A673 (cell line): ENCODE data around the gene LARP4B. TPM values are rescaled to one million over a fixed set of nuclear protein-coding genes. Genes with fewer than 3 reads are reported as not detected.

Experiments used
- BruUV-seq: library from RNA; stranded (reverse); fragments of 400-500 nt; replicated peaks from 2 replicates; lab custom pipeline; 2021; lab: Mats Ljungman, UMichigan
- CTCF ChIA-PET: fragments of 300-600 bp; sonication (Branson Sonifier 250); formaldehyde crosslinking; loops from one replicate; lab custom pipeline; 2022; ENCODE audit warnings: antibody characterized with exemption; lab: Charles Lee
- POLR2A ChIA-PET: fragments of 300-600 bp; sonication (Branson Sonifier 250); formaldehyde crosslinking; loops from one replicate; lab custom pipeline; 2022; ENCODE audit warnings: antibody characterized with exemption; ENCODE audit not compliant: low non-redundant PET; lab: Charles Lee
- DNase-seq: peaks from one replicate; pipeline ENCODE4 v3.0.0-alpha.2; 2015; ENCODE audit warnings: low spot score
- H3K27ac ChIP-seq: fragments of 200-600 bp; sonication (generic); 2 replicates; pipeline ENCODE4 v1.5.1; 2016; ENCODE audit warnings: mixed run types, low read depth, mild to moderate bottlenecking, mixed read lengths, antibody characterized with exemption, low read length; ENCODE audit not compliant: poor library complexity, severe bottlenecking
- H3K27me3 ChIP-seq: fragments of 200-600 bp; sonication (generic); replicated peaks from 2 replicates; pipeline ENCODE4 v1.6.1; 2017; ENCODE audit warnings: mixed run types, low read depth, mild to moderate bottlenecking, mixed read lengths, antibody characterized with exemption, low read length; ENCODE audit not compliant: insufficient read depth, poor library complexity
- H3K36me3 ChIP-seq: fragments of 200-600 bp; sonication (generic); 2 replicates; pipeline ENCODE4 v1.6.1; 2016; ENCODE audit warnings: mixed run types, mild to moderate bottlenecking, mixed read lengths, antibody characterized with exemption, low read length; ENCODE audit not compliant: insufficient read depth, poor library complexity, severe bottlenecking
- H3K4me1 ChIP-seq: fragments of 200-600 bp; sonication (generic); 2 replicates; pipeline ENCODE4 v1.6.1; 2017; ENCODE audit warnings: mixed run types, mild to moderate bottlenecking, mixed read lengths, antibody characterized with exemption, low read length; ENCODE audit not compliant: insufficient read depth, poor library complexity, severe bottlenecking
- H3K4me3 ChIP-seq: fragments of 200-600 bp; sonication (generic); 2 replicates; pipeline ENCODE4 v1.5.1; 2016; ENCODE audit warnings: low read depth, mixed run types, mild to moderate bottlenecking, mixed read lengths, low read length; ENCODE audit not compliant: poor library complexity, severe bottlenecking
- H3K9me3 ChIP-seq: fragments of 200-600 bp; sonication (generic); 2 replicates; pipeline ENCODE4 v1.6.1; 2016; ENCODE audit warnings: mixed run types, low read depth, mild to moderate bottlenecking, mixed read lengths, antibody characterized with exemption, low read length; ENCODE audit not compliant: poor library complexity, severe bottlenecking
- EZH2 ChIP-seq: fragments of 200-600 bp; sonication (generic); IDR thresholded peaks from 2 replicates; pipeline ENCODE4 v1.6.1; 2017; ENCODE audit warnings: borderline replicate concordance, low read depth, mild to moderate bottlenecking, mixed read lengths, antibody characterized with exemption, low read length; ENCODE audit not compliant: poor library complexity, severe bottlenecking
- intact Hi-C: fragments of 100-400 bp; cut with micrococcal nuclease; formaldehyde crosslinking; loops from one replicate; pipeline ENCODE4 v1.10.0; 2022; ENCODE audit not compliant: unreplicated experiment
- total RNA-seq: library from RNA; stranded (reverse); gene quantifications from 2 replicates; pipeline ENCODE4 v1.2.3, GENCODE V29; 2021
- TF ChIP-seq, protein P1 (sequence below): fragments of 300-800, 200-600 bp; sonication (generic); conservative IDR thresholded peaks from 2 replicates; pipeline ENCODE4 v1.5.1; 2017; ENCODE audit warnings: low read depth, mild to moderate bottlenecking, antibody characterized with exemption, low read length, moderate library complexity, mixed read lengths

The LARP4B gene
- total RNA-seq, 1 experiment from 2014 or later: 101 TPM

DNA sequence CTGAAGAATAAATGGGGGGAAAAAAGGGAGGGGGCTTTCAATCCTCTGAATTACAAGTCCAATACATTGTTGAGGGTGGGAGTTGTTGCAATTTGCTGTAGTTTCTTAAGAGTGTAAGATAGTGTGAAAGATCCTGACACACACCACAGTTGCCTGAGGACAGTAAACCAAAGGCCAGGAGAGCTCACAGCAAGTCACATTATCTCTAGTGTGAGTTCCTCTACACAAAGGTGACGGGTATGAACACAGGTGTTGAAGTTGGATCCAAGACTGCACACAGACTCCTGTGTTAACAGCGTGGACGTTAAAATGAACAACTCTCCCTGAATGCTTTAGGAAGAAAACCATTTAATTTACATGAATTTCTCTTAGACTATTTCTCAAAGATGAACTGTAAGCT lies 12.0 kb downstream of the LARP4B start:
- no peaks in the 10 kb centered on the region for H3K27me3 ChIP-seq
- POLR2A ChIA-PET: no interaction called here
- no peak overlapping the region for H3K27ac ChIP-seq
- no peak for DNase-seq
- TF ChIP-seq EZH2: no peak
- TF ChIP-seq, protein P1, sequence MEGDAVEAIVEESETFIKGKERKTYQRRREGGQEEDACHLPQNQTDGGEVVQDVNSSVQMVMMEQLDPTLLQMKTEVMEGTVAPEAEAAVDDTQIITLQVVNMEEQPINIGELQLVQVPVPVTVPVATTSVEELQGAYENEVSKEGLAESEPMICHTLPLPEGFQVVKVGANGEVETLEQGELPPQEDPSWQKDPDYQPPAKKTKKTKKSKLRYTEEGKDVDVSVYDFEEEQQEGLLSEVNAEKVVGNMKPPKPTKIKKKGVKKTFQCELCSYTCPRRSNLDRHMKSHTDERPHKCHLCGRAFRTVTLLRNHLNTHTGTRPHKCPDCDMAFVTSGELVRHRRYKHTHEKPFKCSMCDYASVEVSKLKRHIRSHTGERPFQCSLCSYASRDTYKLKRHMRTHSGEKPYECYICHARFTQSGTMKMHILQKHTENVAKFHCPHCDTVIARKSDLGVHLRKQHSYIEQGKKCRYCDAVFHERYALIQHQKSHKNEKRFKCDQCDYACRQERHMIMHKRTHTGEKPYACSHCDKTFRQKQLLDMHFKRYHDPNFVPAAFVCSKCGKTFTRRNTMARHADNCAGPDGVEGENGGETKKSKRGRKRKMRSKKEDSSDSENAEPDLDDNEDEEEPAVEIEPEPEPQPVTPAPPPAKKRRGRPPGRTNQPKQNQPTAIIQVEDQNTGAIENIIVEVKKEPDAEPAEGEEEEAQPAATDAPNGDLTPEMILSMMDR: no peak
- no peaks in the 10 kb centered on the region for H3K9me3 ChIP-seq
- intact Hi-C loops: no loop called here
- CTCF ChIA-PET: interaction anchor here (0.7 kb wide), 1 partner anchor 62 kb away, joined by 16 read pairs; no protein-coding TSS in a partner anchor
- no peaks in the 10 kb centered on the region for H3K36me3 ChIP-seq
- no peaks in the 10 kb centered on the region for H3K4me1 ChIP-seq
- no peak overlapping the region for H3K4me3 ChIP-seq
- BruUV-seq: no TSS peak

DNA sequence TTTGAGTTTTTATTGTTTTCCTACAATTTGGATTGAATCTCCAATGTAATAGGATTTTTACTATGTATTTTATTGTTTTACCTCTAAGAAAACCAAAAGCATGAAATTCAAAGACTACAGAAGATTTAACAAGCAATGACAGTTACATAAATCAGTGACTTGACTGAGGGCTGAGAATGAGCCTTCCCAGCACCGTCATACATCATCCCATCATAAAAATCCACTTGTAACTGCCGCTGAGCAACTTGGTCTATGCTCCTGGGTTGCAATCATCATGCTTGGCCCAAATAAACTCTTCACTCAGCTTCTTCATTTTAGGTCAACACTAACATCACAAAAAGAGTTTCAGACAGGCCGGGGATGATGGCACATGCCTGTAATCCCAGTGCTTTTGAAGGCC lies 13.5 kb downstream of the LARP4B start:
- intact Hi-C loops: no loop called here
- no peak for TF ChIP-seq EZH2
- TF ChIP-seq, protein P1: no peak
- Histone ChIP-seq H3K9me3 (no peaks in the 10 kb centered on the region), H3K4me3 (no peak overlapping the region), H3K36me3 (no peaks in the 10 kb centered on the region), H3K27ac (no peak overlapping the region), H3K27me3 (no peaks in the 10 kb centered on the region), H3K4me1 (no peaks in the 10 kb centered on the region)
- DNase-seq: no peak
- no TSS peak for BruUV-seq
- ChIA-PET CTCF (no interaction called here), POLR2A (no interaction called here)

DNA sequence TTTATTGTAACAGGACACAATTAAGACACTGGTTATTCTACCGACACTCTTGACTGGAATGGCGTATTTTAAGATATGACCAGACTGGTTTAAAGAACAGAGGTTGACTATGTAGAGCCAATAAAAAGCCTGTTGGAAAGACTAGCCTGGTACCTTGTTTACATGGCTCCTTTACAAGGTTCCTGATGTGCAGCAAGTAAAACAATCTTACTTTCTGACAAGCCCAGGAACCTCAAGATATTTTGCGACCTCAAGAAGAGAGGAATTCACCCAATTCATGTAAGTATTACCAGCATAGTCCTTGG lies 14.1 kb downstream of the LARP4B start:
- TF ChIP-seq, protein P1: no peak
- no peak for TF ChIP-seq EZH2
- Histone ChIP-seq H3K4me1 (no peaks in the 10 kb centered on the region), H3K27me3 (no peaks in the 10 kb centered on the region), H3K4me3 (no peak overlapping the region), H3K27ac (no peak overlapping the region), H3K9me3 (no peaks in the 10 kb centered on the region), H3K36me3 (no peaks in the 10 kb centered on the region)
- POLR2A ChIA-PET: no interaction called here
- intact Hi-C loops: no loop called here
- no TSS peak for BruUV-seq
- DNase-seq: no peak
- CTCF ChIA-PET: no interaction called here
